Liver (tissue), 9 donors: ENCODE data around the gene MFNG. TPM values are rescaled to one million over a fixed set of nuclear protein-coding genes. Genes with fewer than 3 reads are reported as not detected.

Experiments used
- DNase-seq: peaks from one replicate; pipeline ENCODE4 v3.0.0-alpha.2; 2017; ENCODE audit warnings: low spot score
- H3K27ac ChIP-seq, 2 donors: one replicate each; pipeline ENCODE4 v1.7.0; 2013; ENCODE audit warnings: inconsistent platforms in 2 of 2, low read length in 2 of 2, control low read depth in 1 of 2, low read depth in 1 of 2, mild to moderate bottlenecking in 1 of 2
- H3K27me3 ChIP-seq, 4 donors: one replicate each; pipeline versions ENCODE4 v1.6.1 to v1.7.0; 2013; ENCODE audit warnings: low read length in 3 of 4, inconsistent platforms in 1 of 4, mild to moderate bottlenecking in 1 of 4, moderate library complexity in 1 of 4; ENCODE audit not compliant: control insufficient read depth in 4 of 4, insufficient read depth in 4 of 4
- H3K36me3 ChIP-seq, 4 donors: one replicate each; pipeline versions ENCODE4 v1.6.1 to v1.7.0; 2013; ENCODE audit warnings: low read length in 3 of 4, mild to moderate bottlenecking in 3 of 4, low read depth in 1 of 4, moderate library complexity in 1 of 4; ENCODE audit not compliant: control insufficient read depth in 4 of 4, insufficient read depth in 3 of 4
- H3K4me1 ChIP-seq, 4 donors: one replicate each; pipeline versions ENCODE4 v1.6.1 to v1.7.0; 2013; ENCODE audit warnings: low read length in 3 of 4, mild to moderate bottlenecking in 3 of 4, moderate library complexity in 1 of 4; ENCODE audit not compliant: control insufficient read depth in 4 of 4, insufficient read depth in 4 of 4
- H3K4me3 ChIP-seq, 3 donors: one replicate each; pipeline versions ENCODE4 v1.6.1 to v1.7.0; 2013; ENCODE audit warnings: low read length in 3 of 3, control low read depth in 1 of 3, low read depth in 1 of 3, mild to moderate bottlenecking in 1 of 3
- H3K9ac ChIP-seq, 2 donors: one replicate each; pipeline ENCODE4 v1.7.0; 2013; ENCODE audit warnings: low read length in 2 of 2, mild to moderate bottlenecking in 2 of 2, moderate library complexity in 2 of 2, control low read depth in 1 of 2, low read depth in 1 of 2
- H3K9me3 ChIP-seq, 4 donors: one replicate each; pipeline versions ENCODE4 v1.6.1 to v1.7.0; 2013; ENCODE audit warnings: low read length in 3 of 4; ENCODE audit not compliant: control insufficient read depth in 4 of 4
- EGR1 ChIP-seq, 2 donors: IDR thresholded peaks; 2 replicates each; pipeline ENCODE4 v1.6.1; 2016 to 2018; ENCODE audit warnings: antibody characterized with exemption in 2 of 2, low read depth in 2 of 2
- FOXA1 ChIP-seq: IDR thresholded peaks from 2 replicates; pipeline ENCODE4 v1.6.1; 2016; ENCODE audit warnings: antibody characterized with exemption
- FOXA2 ChIP-seq: IDR thresholded peaks from 2 replicates; pipeline ENCODE4 v1.6.1; 2016; ENCODE audit warnings: antibody characterized with exemption
- GABPA ChIP-seq, 2 donors: IDR thresholded peaks in 1 of 2; conservative IDR thresholded peaks in 1 of 2; 2 replicates each; pipeline ENCODE4 v1.6.1; 2016; ENCODE audit warnings: antibody characterized with exemption in 2 of 2, mild to moderate bottlenecking in 1 of 2, moderate library complexity in 1 of 2
- HNF4A ChIP-seq, 2 donors: conservative IDR thresholded peaks; 2 replicates each; pipeline ENCODE4 v1.6.1; 2016; ENCODE audit warnings: antibody characterized with exemption in 2 of 2, mild to moderate bottlenecking in 2 of 2
- HNF4G ChIP-seq: IDR thresholded peaks from 2 replicates; pipeline ENCODE4 v1.6.1; 2016; ENCODE audit warnings: antibody characterized with exemption
- JUND ChIP-seq, 2 donors: IDR thresholded peaks; 2 replicates each; pipeline ENCODE4 v1.6.1; 2016; ENCODE audit warnings: antibody characterized with exemption in 2 of 2
- RAD21 ChIP-seq, 2 donors: IDR thresholded peaks; 2 replicates each; pipeline ENCODE4 v1.6.1; 2016; ENCODE audit warnings: antibody characterized with exemption in 2 of 2, mild to moderate bottlenecking in 2 of 2
- RXRA ChIP-seq, 2 donors: IDR thresholded peaks; 2 replicates each; pipeline ENCODE4 v1.6.1; 2017 to 2018; ENCODE audit warnings: antibody characterized with exemption in 2 of 2, mild to moderate bottlenecking in 1 of 2
- SP1 ChIP-seq: IDR thresholded peaks from 2 replicates; pipeline ENCODE4 v1.6.1; 2018; ENCODE audit warnings: antibody characterized with exemption, mild to moderate bottlenecking
- TAF1 ChIP-seq: conservative IDR thresholded peaks from 2 replicates; pipeline ENCODE4 v1.6.1; 2016; ENCODE audit warnings: antibody characterized with exemption, mild to moderate bottlenecking
- YY1 ChIP-seq: IDR thresholded peaks from 2 replicates; pipeline ENCODE4 v1.6.1; 2016; ENCODE audit warnings: antibody characterized with exemption, mild to moderate bottlenecking
- WGBS: extraction: QIAGEN DNeasy Blood & Tissue Kit; methylation state at CpG from one replicate; pipeline ENCODE4 v1.1.7; 2013; 5-methylcytosine and 5-hydroxymethylcytosine counted together
- polyA plus RNA-seq, 2 donors: library from polyadenylated mRNA; stranded (reverse) in 1 of 2; unstranded in 1 of 2; fragments of 200-250 nt in 1 of 2; fragments of >200 nt in 1 of 2; fragmentation: Nextera tagmentation in 1 of 2; extraction: Ambion mirVana in 1 of 2; gene quantifications; one replicate each; pipeline versions ENCODE4 v1.2.1 to v1.2.3, GENCODE V29; 2013 to 2015
- total RNA-seq, 2 donors: library from RNA; depleted of rRNA; stranded (reverse); fragments of >200 nt; gene quantifications; one replicate each; pipeline ENCODE4 v1.2.3, GENCODE V29; 2014
- TF ChIP-seq, protein P1 (sequence below): IDR thresholded peaks from 2 replicates; pipeline ENCODE4 v1.6.1; 2016; ENCODE audit warnings: antibody characterized with exemption
- TF ChIP-seq, protein P2 (sequence below): IDR thresholded peaks from 2 replicates; pipeline ENCODE4 v1.6.1; 2016; ENCODE audit warnings: antibody characterized with exemption
- TF ChIP-seq, protein P3 (sequence below): IDR thresholded peaks from 2 replicates; pipeline ENCODE4 v1.6.1; 2016; ENCODE audit warnings: antibody characterized with exemption
- TF ChIP-seq, protein P4 (sequence below): IDR thresholded peaks from 2 replicates; pipeline ENCODE4 v1.6.1; 2016; ENCODE audit warnings: antibody characterized with exemption, mild to moderate bottlenecking
- donor health status: healthy.
- donor health status: healthy.
- donor health status: healthy.
- donor health status: healthy.
- donor health status: healthy.

Gene MFNG
- total and polyA plus RNA-seq, 4 donors, result 5.0 to 10.7 (median 7.4) TPM

DNA sequence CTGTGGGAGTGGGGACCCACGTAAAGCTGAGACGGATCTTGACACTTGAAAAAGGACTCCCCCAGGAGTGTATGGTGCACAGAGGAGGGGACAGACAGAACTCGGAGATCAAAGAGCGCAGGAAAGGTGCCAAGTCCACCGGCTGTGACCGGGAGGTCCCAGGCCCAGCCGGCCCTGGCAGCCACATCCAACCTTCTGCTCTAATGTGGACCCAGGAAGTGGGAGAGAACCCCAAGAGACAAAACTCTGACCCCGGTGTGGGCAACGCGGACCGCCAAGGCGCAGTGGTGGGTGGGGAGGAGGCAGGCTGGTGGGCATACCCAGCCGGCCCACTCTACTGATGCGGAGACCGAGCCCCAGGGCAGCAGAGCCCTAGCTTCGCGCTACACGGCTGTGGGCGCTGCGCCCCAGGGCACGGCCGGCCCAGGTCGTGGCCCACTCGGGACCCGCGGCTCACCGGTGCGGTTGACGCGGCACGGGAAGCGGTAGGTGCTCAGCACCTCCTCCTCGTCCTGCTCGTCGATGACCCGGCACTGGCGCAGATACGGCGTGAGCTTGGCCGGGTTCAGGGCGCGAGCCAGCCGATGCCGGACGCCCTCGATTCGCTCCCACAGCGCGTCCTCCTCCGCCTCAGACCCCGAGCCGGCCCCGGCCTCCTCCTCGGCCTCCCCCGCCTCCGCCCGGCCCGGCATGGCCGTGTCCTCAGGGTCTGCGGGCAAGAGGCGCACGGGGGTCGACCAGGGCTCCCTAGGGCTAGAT lies 32.5 kb upstream of the MFNG start:
- Histone ChIP-seq H3K27me3 (no peaks in the 10 kb centered on the region), H3K9ac (peak overlapping the region in 1 of 2 donors; percentile 48), H3K4me3 (peak overlapping the region; percentile 61 to 90 (median 67)), H3K9me3 (no peaks in the 10 kb centered on the region), H3K27ac (peak overlapping the region; percentile 20 to 66), H3K4me1 (peaks cover 0 to 18% (median 9%) of the 10 kb centered on the region in 4 donors), H3K36me3 (peaks cover 0 to 5% (median 2%) of the 10 kb centered on the region in 4 donors)
- DNase-seq, result no peak
- TF ChIP-seq, protein P1, sequence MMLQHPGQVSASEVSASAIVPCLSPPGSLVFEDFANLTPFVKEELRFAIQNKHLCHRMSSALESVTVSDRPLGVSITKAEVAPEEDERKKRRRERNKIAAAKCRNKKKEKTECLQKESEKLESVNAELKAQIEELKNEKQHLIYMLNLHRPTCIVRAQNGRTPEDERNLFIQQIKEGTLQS, result no peak
- TF ChIP-seq FOXA1, result no peak
- TF ChIP-seq, protein P2, sequence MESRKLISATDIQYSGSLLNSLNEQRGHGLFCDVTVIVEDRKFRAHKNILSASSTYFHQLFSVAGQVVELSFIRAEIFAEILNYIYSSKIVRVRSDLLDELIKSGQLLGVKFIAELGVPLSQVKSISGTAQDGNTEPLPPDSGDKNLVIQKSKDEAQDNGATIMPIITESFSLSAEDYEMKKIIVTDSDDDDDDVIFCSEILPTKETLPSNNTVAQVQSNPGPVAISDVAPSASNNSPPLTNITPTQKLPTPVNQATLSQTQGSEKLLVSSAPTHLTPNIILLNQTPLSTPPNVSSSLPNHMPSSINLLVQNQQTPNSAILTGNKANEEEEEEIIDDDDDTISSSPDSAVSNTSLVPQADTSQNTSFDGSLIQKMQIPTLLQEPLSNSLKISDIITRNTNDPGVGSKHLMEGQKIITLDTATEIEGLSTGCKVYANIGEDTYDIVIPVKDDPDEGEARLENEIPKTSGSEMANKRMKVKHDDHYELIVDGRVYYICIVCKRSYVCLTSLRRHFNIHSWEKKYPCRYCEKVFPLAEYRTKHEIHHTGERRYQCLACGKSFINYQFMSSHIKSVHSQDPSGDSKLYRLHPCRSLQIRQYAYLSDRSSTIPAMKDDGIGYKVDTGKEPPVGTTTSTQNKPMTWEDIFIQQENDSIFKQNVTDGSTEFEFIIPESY, result no peak
- no peak for TF ChIP-seq SP1
- TF ChIP-seq RXRA (IDR thresholded peaks at IDR 0.05), result peak; percentile 29
- no peak for TF ChIP-seq HNF4G
- peak; percentile 37 to 53 for TF ChIP-seq HNF4A (conservative IDR thresholded peaks at IDR 0.05)
- no peak for TF ChIP-seq FOXA2
- no peak for TF ChIP-seq GABPA (IDR thresholded peaks at IDR 0.05 in 1 of 2, conservative IDR thresholded peaks at IDR 0.05 in 1 of 2)
- WGBS, result 6% methylated on average over 63 of the region's 63 CpGs

DNA sequence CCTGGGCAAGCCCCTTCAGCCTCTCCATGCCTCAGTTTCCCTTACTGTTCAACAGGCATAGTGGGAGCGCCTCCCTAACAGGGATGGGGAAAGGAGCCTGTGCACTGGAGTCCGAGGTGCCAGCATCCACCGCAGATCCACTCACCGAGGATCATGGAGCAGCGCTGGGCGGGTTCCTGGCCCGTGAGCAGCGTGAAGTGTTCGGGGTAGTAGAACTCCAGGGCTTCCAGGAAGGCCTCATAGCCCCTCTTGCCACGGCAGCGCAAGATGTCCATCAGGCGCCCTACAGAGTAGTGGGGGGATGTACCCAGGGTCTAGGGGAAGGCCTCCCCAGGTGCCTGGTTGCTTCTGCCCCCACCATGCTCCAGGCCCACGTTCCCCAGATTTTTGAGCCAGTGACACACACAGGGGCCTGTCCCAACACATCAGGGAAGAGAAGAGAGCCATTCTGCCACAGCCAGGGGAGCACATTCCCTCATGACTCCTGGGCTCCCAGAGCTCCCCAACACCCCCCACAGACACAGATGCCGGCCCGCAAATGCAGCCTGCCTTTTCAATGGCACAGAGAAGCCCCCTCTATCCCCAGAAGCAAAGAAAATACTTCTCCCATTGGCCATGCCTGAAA lies 31.8 kb upstream of the MFNG start:
- Histone ChIP-seq H3K9me3 (no peaks in the 10 kb centered on the region), H3K9ac (no peak overlapping the region), H3K4me1 (peaks cover 0 to 18% (median 9%) of the 10 kb centered on the region in 4 donors), H3K27ac (peak overlapping the region in 1 of 2 donors; percentile 66), H3K27me3 (no peaks in the 10 kb centered on the region), H3K36me3 (peaks cover 0 to 5% (median 2%) of the 10 kb centered on the region in 4 donors), H3K4me3 (peak overlapping the region in 2 of 3 donors; percentile 61 to 90)
- TF ChIP-seq, protein P3, sequence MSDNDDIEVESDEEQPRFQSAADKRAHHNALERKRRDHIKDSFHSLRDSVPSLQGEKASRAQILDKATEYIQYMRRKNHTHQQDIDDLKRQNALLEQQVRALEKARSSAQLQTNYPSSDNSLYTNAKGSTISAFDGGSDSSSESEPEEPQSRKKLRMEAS, result no peak
- TF ChIP-seq YY1, result no peak
- TF ChIP-seq HNF4G, result no peak
- TF ChIP-seq SP1, result no peak
- TF ChIP-seq, protein P4, sequence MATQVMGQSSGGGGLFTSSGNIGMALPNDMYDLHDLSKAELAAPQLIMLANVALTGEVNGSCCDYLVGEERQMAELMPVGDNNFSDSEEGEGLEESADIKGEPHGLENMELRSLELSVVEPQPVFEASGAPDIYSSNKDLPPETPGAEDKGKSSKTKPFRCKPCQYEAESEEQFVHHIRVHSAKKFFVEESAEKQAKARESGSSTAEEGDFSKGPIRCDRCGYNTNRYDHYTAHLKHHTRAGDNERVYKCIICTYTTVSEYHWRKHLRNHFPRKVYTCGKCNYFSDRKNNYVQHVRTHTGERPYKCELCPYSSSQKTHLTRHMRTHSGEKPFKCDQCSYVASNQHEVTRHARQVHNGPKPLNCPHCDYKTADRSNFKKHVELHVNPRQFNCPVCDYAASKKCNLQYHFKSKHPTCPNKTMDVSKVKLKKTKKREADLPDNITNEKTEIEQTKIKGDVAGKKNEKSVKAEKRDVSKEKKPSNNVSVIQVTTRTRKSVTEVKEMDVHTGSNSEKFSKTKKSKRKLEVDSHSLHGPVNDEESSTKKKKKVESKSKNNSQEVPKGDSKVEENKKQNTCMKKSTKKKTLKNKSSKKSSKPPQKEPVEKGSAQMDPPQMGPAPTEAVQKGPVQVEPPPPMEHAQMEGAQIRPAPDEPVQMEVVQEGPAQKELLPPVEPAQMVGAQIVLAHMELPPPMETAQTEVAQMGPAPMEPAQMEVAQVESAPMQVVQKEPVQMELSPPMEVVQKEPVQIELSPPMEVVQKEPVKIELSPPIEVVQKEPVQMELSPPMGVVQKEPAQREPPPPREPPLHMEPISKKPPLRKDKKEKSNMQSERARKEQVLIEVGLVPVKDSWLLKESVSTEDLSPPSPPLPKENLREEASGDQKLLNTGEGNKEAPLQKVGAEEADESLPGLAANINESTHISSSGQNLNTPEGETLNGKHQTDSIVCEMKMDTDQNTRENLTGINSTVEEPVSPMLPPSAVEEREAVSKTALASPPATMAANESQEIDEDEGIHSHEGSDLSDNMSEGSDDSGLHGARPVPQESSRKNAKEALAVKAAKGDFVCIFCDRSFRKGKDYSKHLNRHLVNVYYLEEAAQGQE, result no peak
- TF ChIP-seq JUND (IDR thresholded peaks at IDR 0.05), result no peak
- TF ChIP-seq EGR1 (IDR thresholded peaks at IDR 0.05; ENCODE audit: low read depth in 2 of 2), result no peak
- no peak for TF ChIP-seq RXRA (IDR thresholded peaks at IDR 0.05)
- TF ChIP-seq HNF4A (conservative IDR thresholded peaks at IDR 0.05), result no peak
- no peak for TF ChIP-seq RAD21 (IDR thresholded peaks at IDR 0.05)
- no peak for TF ChIP-seq TAF1
- TF ChIP-seq, protein P1, result no peak
- TF ChIP-seq FOXA1, result no peak
- TF ChIP-seq FOXA2, result no peak
- no peak for DNase-seq
- WGBS, result 88% methylated on average over 15 of the region's 15 CpGs
